K562 (cell line): ENCODE measurements around the gene PLCL1. TPM values are rescaled to one million over a fixed set of nuclear protein-coding genes. Genes with fewer than 3 reads are reported as not detected.

ENCODE experiments used
- ATAC-seq: fragments of 200-7000 bp; cut with Tn5 transposase; 3 replicates; pipeline ENCODE4 v1.9.1; 2020; ENCODE audit warnings: moderate library complexity
- BruUV-seq: library from RNA; stranded (reverse); fragments of 400-500 nt; replicated peaks from 2 replicates; lab custom pipeline; 2021; lab: Mats Ljungman, UMichigan
- CTCF ChIA-PET: fragments of 300-600 bp; formaldehyde crosslinking; extraction: SDS; loops from one replicate; lab custom pipeline; 2021; ENCODE audit warnings: low intra/inter-chr PET ratio; lab: Yijun Ruan, JAX
- POLR2A ChIA-PET: fragments of 300-600, 350-650 bp; sonication (Branson Sonifier 250); formaldehyde crosslinking; extraction: SDS; loops from one replicate; lab custom pipeline; 2021; ENCODE audit warnings: antibody characterized with exemption, inconsistent platforms; lab: Yijun Ruan, JAX
- DNase-seq, 4 experiments: peaks; one replicate each; pipeline versions ENCODE4 v3.0.0 to v3.0.0-alpha.2; 2011 to 2018; ENCODE audit warnings: low spot score in 3 of 4, mixed read lengths in 3 of 4; ENCODE audit errors: extremely low read depth in 1 of 4
- FAIRE-seq: peaks from 2 replicates; lab custom pipeline; 2011; peaks lifted over from hg19 to GRCh38; lab: Jason Lieb, UNC
- H2AFZ ChIP-seq: 2 replicates; pipeline ENCODE4 v1.6.0; 2011; ENCODE audit warnings: low read depth, low read length, control low read depth, inconsistent platforms
- H3K27ac ChIP-seq: fragments of 200-600 bp; 3 replicates; pipeline ENCODE4 v1.8.0; 2011; ENCODE audit warnings: low read depth, mild to moderate bottlenecking, control low read depth, inconsistent platforms, low read length, moderate library complexity, mixed read lengths; ENCODE audit errors: extremely low read depth
- H3K27me3 ChIP-seq, 2 experiments: fragments of 300-600 bp in 1 of 2; 2 replicates in 1 of 2; 3 replicates in 1 of 2; pipeline versions ENCODE4 v1.6.0 to v1.8.0; 2011; ENCODE audit warnings: inconsistent platforms in 2 of 2, low read length in 2 of 2, mild to moderate bottlenecking in 1 of 2, mixed read lengths in 1 of 2, moderate library complexity in 1 of 2; ENCODE audit not compliant: control insufficient read depth in 2 of 2, insufficient read depth in 2 of 2
- H3K36me3 ChIP-seq: fragments of 300-600 bp; 3 replicates; pipeline ENCODE4 v1.8.0; 2011; ENCODE audit warnings: mild to moderate bottlenecking, low read length, inconsistent platforms; ENCODE audit not compliant: control insufficient read depth, insufficient read depth
- H3K4me1 ChIP-seq, 2 experiments: fragments of 200-600 bp in 1 of 2; replicated peaks in 1 of 2; 2 replicates in 1 of 2; 3 replicates in 1 of 2; pipeline versions ENCODE4 v1.5.1 to v1.8.0; 2011; ENCODE audit warnings: inconsistent platforms in 2 of 2, low read length in 2 of 2, mild to moderate bottlenecking in 1 of 2, mixed read lengths in 1 of 2, moderate library complexity in 1 of 2; ENCODE audit not compliant: control insufficient read depth in 2 of 2, insufficient read depth in 2 of 2
- H3K4me2 ChIP-seq: 2 replicates; pipeline ENCODE4 v1.6.1; 2011; ENCODE audit warnings: low read length, control low read depth, inconsistent platforms, mixed read lengths; ENCODE audit not compliant: insufficient read depth
- H3K4me3 ChIP-seq: fragments of 200-600 bp; sonication (generic), shearing (Covaris generic); 2 replicates; pipeline ENCODE4 v1.5.1; 2016; ENCODE audit warnings: control low read depth, inconsistent platforms
- H3K79me2 ChIP-seq: fragments of 200-600 bp; 3 replicates; pipeline ENCODE4 v1.8.0; 2011; ENCODE audit warnings: low read length, inconsistent platforms; ENCODE audit not compliant: control insufficient read depth, insufficient read depth
- H3K9ac ChIP-seq, 2 experiments: 2 replicates each; pipeline versions ENCODE4 v1.6.0 to v1.6.1; 2011; ENCODE audit warnings: low read depth in 2 of 2, low read length in 2 of 2, control low read depth in 1 of 2, inconsistent platforms in 1 of 2, mild to moderate bottlenecking in 1 of 2, mixed read lengths in 1 of 2; ENCODE audit not compliant: insufficient read depth in 1 of 2
- H3K9me1 ChIP-seq: one replicate; pipeline ENCODE4 v1.6.0; 2011; ENCODE audit warnings: inconsistent platforms, mild to moderate bottlenecking, low read length, moderate library complexity; ENCODE audit not compliant: control insufficient read depth, insufficient read depth
- H3K9me3 ChIP-seq: replicated peaks from 2 replicates; pipeline ENCODE4 v1.5.1; 2011; ENCODE audit warnings: low read depth, low read length, inconsistent platforms; ENCODE audit not compliant: control insufficient read depth, insufficient read depth
- H4K20me1 ChIP-seq: replicated peaks from 2 replicates; pipeline ENCODE4 v1.6.1; 2011; ENCODE audit warnings: low read length, inconsistent platforms, mixed read lengths; ENCODE audit not compliant: control insufficient read depth, insufficient read depth
- HMBOX1 ChIP-seq: sonication (generic); IDR thresholded peaks from 2 replicates; pipeline ENCODE4 v1.6.1; 2016
- IRF9 ChIP-seq: fragments of 450-650 bp; IDR thresholded peaks from 2 replicates; pipeline ENCODE4 v1.6.1; 2016; ENCODE audit warnings: missing biosample characterization, missing genetic modification characterization
- JUND ChIP-seq, 2 experiments: IDR thresholded peaks; 2 replicates in 1 of 2; 3 replicates in 1 of 2; pipeline ENCODE4 v1.6.1; 2011; ENCODE audit warnings: borderline replicate concordance in 2 of 2, low read depth in 2 of 2, low read length in 2 of 2, improper control_type of control experiment in 1 of 2, missing biosample characterization in 1 of 2, missing genetic modification characterization in 1 of 2, missing genetic modification reagents in 1 of 2
- PREB ChIP-seq: sonication (generic); formaldehyde crosslinking; IDR thresholded peaks from 2 replicates; pipeline ENCODE4 v1.8.1; 2023; ENCODE audit warnings: mild to moderate bottlenecking, missing genetic modification reagents
- RAD51 ChIP-seq: fragments of 450-650 bp; IDR thresholded peaks from 2 replicates; pipeline ENCODE4 v1.7.1; 2016; ENCODE audit warnings: low read depth, mild to moderate bottlenecking, borderline replicate concordance
- SREBF2 ChIP-seq: sonication (generic); formaldehyde crosslinking; IDR thresholded peaks from 2 replicates; pipeline ENCODE4 v1.4.0; 2020; ENCODE audit warnings: mild to moderate bottlenecking, missing genetic modification reagents
- ZBED1 ChIP-seq: IDR thresholded peaks from 2 replicates; pipeline ENCODE4 v1.6.1; 2014
- ZNF592 ChIP-seq: fragments of 450-650 bp; IDR thresholded peaks from 2 replicates; pipeline ENCODE4 v1.6.1; 2017; ENCODE audit warnings: antibody characterized with exemption, mild to moderate bottlenecking
- WGBS: fragments of 100-300 bp; shearing (Covaris generic); methylation state at CpG from one replicate; pipeline ENCODE4 v1.1.6; 2016; ENCODE audit warnings: low coverage, mixed read lengths; ENCODE audit not compliant: insufficient coverage; ENCODE audit errors: missing lambda C conversion rate; 5-methylcytosine and 5-hydroxymethylcytosine counted together
- in situ Hi-C: fragments of 300-500 bp; cut with MboI; formaldehyde crosslinking; loops from 4 replicates; pipeline ENCODE4 v1.15.0; 2018; ENCODE audit warnings: inconsistent platforms, mixed read lengths
- intact Hi-C: fragments of 100-400 bp; cut with micrococcal nuclease; formaldehyde crosslinking; loops from 2 replicates; pipeline ENCODE4 v1.14.2; 2022
- polyA plus RNA-seq, 8 experiments: library from polyadenylated mRNA; depleted of rRNA in 4 of 8; stranded (reverse) in 5 of 8; unstranded in 3 of 8; fragments of >200 nt; fragmentation: Nextera tagmentation in 2 of 8; fragmentation: Illumina TruSeq in 1 of 8; extraction: Ambion mirVana in 2 of 8; extraction: Trizol in 1 of 8; gene quantifications; 2 replicates each; pipeline versions ENCODE4 v1.2.1 to v1.2.3, GENCODE V29; 2011 to 2014; ENCODE audit warnings: inconsistent platforms in 1 of 8, missing spikeins in 1 of 8
- total RNA-seq, 7 experiments: library from RNA; depleted of rRNA in 6 of 7; stranded (reverse); fragments of >200 nt in 6 of 7; fragmentation: Illumina TruSeq in 2 of 7; extraction: Trizol in 2 of 7; gene quantifications; 2 replicates each; pipeline versions ENCODE4 v1.2.1 to v1.2.3, GENCODE V29; 2011 to 2021; ENCODE audit warnings: low replicate concordance in 1 of 7

Gene PLCL1
- total and polyA plus RNA-seq, 9 of the 15 experiments (the other 6 are each of a cell fraction or from before 2014, with no cell fraction given) = 2.0 to 17.7 (median 8.6) TPM

GRCh38 chr2:197952540-197953202 lies 148.3 kb downstream of the PLCL1 start:
- H3K27ac ChIP-seq = peak overlapping the region; percentile 59; the same call in 2 of the 3 replicates
- ChIA-PET POLR2A (interaction anchor here (0.8 to 1.2 kb wide), 2 partner anchors 9 to 98 kb away, joined by 3 to 5 read pairs; no protein-coding TSS in a partner anchor), CTCF (no interaction called here)
- H3K4me3 ChIP-seq = no peak overlapping the region
- no peaks in the 10 kb centered on the region for H3K27me3 ChIP-seq
- DNase-seq = peak in 1 of 4 experiments; percentile 41
- H3K36me3 ChIP-seq = no peaks in the 10 kb centered on the region
- BruUV-seq = no TSS peak
- H3K4me2 ChIP-seq = no peak overlapping the region; the same call in 1 of the 2 replicates
- no peaks in the 10 kb centered on the region; the same call in 1 of the 2 replicates for H3K9me3 ChIP-seq
- no peaks in the 10 kb centered on the region for H4K20me1 ChIP-seq
- intact Hi-C loops (no loop called here), in situ Hi-C loops (no loop called here)
- peak; percentile 63 for ATAC-seq
- peaks cover 0 to 20% of the 10 kb centered on the region in 2 experiments; a peak in 3 of 5 replicates for H3K4me1 ChIP-seq
- 50% methylated on average over 5 of the region's 5 CpGs for WGBS
- H3K79me2 ChIP-seq = peaks cover 82% of the 10 kb centered on the region
- H2AFZ ChIP-seq = no peak overlapping the region
- H3K9ac ChIP-seq = no peak overlapping the region
- no peak for FAIRE-seq
- no peaks in the 10 kb centered on the region for H3K9me1 ChIP-seq
- TF ChIP-seq IRF9 (tag) (no peak), JUND (IDR thresholded peaks at IDR 0.05; ENCODE audit: borderline replicate concordance, low read depth, low read length) (peak; percentile 35; the same call in 1 of the 2 replicates), JUND (tag; IDR thresholded peaks at IDR 0.05; ENCODE audit: borderline replicate concordance, low read depth, low read length) (peak; percentile 13; the same call in 1 of the 3 replicates), PREB (CRISPR knock-in tag) (no peak), SREBF2 (CRISPR knock-in tag) (no peak), HMBOX1 (peak; percentile 6; the same call in 1 of the 2 replicates), ZBED1 (no peak), ZNF592 (0 out of 2 replicates have a peak, but pooled peaks have one; percentile 41), RAD51 (no peak)
